Choroid plexus epithelial cell (primary cell): ENCODE data around the gene CECR2.

Experiments used
- DNase-seq: peaks from one replicate; pipeline ENCODE4 v3.0.0-alpha.2; 2010; ENCODE audit warnings: low read depth
- H3K4me3 ChIP-seq: 2 replicates; pipeline ENCODE4 v1.5.1; 2011; ENCODE audit warnings: low read depth, mild to moderate bottlenecking, control low read depth, low read length, moderate library complexity
- CTCF ChIP-seq: conservative IDR thresholded peaks from 2 replicates; pipeline ENCODE4 v1.5.1; 2011; ENCODE audit warnings: low read depth, mild to moderate bottlenecking, control low read depth, inconsistent platforms, low read length, moderate library complexity

Gene CECR2

GRCh38 chr22:17438026-17438425, 68.8 kb downstream of the CECR2 start:
- no peak for DNase-seq
- TF ChIP-seq CTCF, result no peak
- no peak overlapping the region for H3K4me3 ChIP-seq

- no peak for DNase-seq
- H3K4me3 ChIP-seq, result no peak overlapping the region
- no peak for TF ChIP-seq CTCF
Observed at GRCh38 chr22:17441326-17441725, 72.1 kb downstream of the CECR2 start.

DNA sequence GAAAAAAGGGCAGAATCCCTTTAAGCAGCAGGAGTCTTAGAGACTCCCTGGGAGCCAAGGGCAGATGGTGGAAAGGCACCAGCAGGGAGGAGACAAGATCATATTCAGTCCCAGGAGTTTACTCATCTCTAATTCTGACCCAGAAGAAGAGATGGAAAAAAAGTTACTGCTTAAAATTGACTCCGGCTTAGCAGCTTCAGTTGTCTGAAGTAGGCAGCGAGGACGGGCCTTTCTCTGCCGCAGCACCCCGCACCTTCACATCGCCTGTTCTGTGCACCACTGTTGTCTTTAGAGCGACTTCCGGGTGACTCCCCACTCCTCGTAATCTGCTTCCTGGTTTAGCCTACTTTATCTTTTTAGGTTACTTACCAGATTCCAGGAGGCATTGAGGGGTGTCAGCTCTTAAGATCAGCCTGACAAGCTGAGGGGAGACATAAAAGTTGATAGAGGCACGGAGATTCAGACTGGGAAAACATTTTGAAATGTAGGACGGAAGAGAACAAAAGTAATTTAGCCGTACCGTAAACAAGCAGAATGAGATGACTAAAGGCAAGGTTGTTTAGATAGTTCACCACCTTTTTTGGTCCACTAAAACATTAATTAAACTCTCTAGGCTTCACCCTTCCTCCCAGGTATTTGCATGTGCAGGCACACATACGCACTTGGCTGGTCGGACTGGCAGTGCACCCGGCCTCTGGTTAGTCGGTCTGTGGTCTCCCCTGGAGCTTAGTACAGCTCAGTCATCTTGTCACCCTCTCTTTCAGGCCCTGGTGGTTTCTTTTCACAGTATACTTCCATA, 74.3 kb downstream of the CECR2 start:
- DNase-seq, result peak; percentile 40
- H3K4me3 ChIP-seq, result no peak overlapping the region
- no peak for TF ChIP-seq CTCF

DNA sequence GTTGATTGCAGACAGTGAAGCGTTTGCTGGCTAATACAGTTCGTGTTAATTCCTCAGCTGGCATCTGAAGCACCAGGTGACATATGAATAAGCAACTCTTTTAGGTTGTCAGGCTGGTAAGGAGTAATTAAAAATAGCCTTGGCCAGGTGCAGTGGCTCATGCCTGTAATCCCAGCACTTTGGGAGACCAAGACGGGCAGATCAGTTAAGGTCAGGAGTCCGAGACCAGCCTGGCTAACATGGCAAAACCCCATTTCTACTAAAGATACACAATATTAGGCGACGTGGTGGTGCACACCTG, 74.9 kb downstream of the CECR2 start:
- no peak for TF ChIP-seq CTCF
- no peak overlapping the region for H3K4me3 ChIP-seq
- DNase-seq, result no peak

- DNase-seq, result no peak
- no peak overlapping the region for H3K4me3 ChIP-seq
- no peak for TF ChIP-seq CTCF
Observed at GRCh38 chr22:17446698-17447097, 77.4 kb downstream of the CECR2 start.

DNA sequence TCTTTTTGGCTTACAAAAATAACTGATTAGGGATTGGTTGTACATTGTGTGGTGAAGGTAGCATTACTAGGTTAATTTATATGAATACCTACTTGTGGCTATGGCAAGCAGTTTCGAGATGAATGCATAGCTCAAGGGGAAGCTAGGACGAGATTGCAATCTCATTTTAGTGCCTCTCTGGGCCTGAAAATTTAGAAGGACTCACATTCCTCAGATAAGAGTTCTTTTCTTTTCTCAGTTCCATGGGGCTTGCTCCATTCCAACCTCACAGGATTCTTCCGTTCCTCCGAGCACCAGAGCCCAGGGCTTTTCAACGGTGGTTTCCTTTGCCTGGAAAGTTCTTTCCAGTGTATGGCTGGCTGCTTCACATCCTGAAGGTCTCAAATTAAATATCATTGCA, 82.1 kb downstream of the CECR2 start:
- no peak for TF ChIP-seq CTCF
- no peak for DNase-seq
- H3K4me3 ChIP-seq, result no peak overlapping the region

DNA sequence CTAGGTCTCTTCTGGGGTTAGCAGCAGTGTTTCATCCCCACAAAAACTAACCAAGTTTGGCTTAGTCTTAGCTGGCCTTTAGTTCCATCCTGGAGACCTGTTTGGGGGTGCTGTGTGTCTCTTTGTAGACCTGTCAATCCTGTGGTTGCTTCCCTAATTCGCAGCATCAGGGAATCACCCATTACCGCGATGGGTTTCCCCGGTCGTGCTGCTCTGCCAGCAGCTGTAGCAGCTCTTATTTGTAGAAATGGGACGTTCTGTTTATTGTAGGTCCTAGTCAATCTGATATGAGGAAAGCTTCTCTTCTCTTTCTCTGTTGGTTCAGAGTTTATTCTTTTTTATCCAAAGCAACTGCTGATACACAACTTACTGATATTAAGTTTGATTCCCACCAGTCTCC, 91.6 kb downstream of the CECR2 start:
- DNase-seq, result no peak
- H3K4me3 ChIP-seq, result no peak overlapping the region
- no peak for TF ChIP-seq CTCF
